B cell (primary cell): ENCODE data around the gene NRG4. TPM values are rescaled to one million over a fixed set of nuclear protein-coding genes. Genes with fewer than 3 reads are reported as not detected.
"Not testable (repeated sequence)": the region's sequence is repeated elsewhere in the genome, so short reads cannot be mapped to it uniquely, and the experiment has no call there.

Experiments
- ATAC-seq: fragments of 200-7000 bp; cut with Tn5 transposase; one replicate; pipeline ENCODE4 v1.10.0; 2021; ENCODE audit warnings: low read depth, mild to moderate bottlenecking, moderate number of reproducible peaks, moderate library complexity
- CTCF ChIA-PET: fragments of 350-600 bp; sonication (Branson Sonifier 250); formaldehyde crosslinking; loops from one replicate; lab custom pipeline; 2021; ENCODE audit warnings: antibody characterized with exemption, inconsistent platforms; lab: Charles Lee
- POLR2A ChIA-PET: fragments of 350-600 bp; sonication (Branson Sonifier 250); formaldehyde crosslinking; loops from one replicate; lab custom pipeline; 2021; ENCODE audit warnings: antibody characterized with exemption; lab: Charles Lee
- DNase-seq: peaks from one replicate; pipeline ENCODE4 v3.0.0; 2013
- H2AFZ ChIP-seq: 2 replicates; pipeline ENCODE4 v1.6.1; 2012; ENCODE audit warnings: mild to moderate bottlenecking, low read depth, low read length; ENCODE audit not compliant: insufficient read depth, poor library complexity, severe bottlenecking
- H3K27ac ChIP-seq, 2 donors: 1 replicate in 1 of 2; 2 replicates in 1 of 2; pipeline ENCODE4 v1.5.1; 2012 to 2013; ENCODE audit warnings: low read length in 2 of 2, mild to moderate bottlenecking in 2 of 2, moderate library complexity in 1 of 2
- H3K27me3 ChIP-seq, 4 experiments: fragments of 200-600 bp in 1 of 4; sonication (generic) in 1 of 4; replicated peaks in 1 of 4; 1 replicate in 2 of 4; 2 replicates in 2 of 4; pipeline versions ENCODE4 v1.6.1 to v1.7.0; 2013 to 2016; ENCODE audit warnings: low read length in 3 of 4, mild to moderate bottlenecking in 2 of 4, mixed read lengths in 1 of 4, moderate library complexity in 1 of 4; ENCODE audit not compliant: insufficient read depth in 4 of 4, control insufficient read depth in 3 of 4; ENCODE audit errors: control extremely low read depth in 1 of 4
- H3K36me3 ChIP-seq, 2 experiments: replicated peaks in 1 of 2; 1 replicate in 1 of 2; 2 replicates in 1 of 2; pipeline versions ENCODE4 v1.6.1 to v1.7.1; 2013; ENCODE audit warnings: low read length in 1 of 2; ENCODE audit not compliant: insufficient read depth in 2 of 2, control insufficient read depth in 1 of 2; ENCODE audit errors: control extremely low read depth in 1 of 2, extremely low read depth in 1 of 2
- H3K4me1 ChIP-seq, 2 donors: fragments of 200-600 bp in 1 of 2; sonication (generic) in 1 of 2; 1 replicate in 1 of 2; 2 replicates in 1 of 2; pipeline versions ENCODE4 v1.5.1 to v1.6.1; 2013 to 2017; ENCODE audit warnings: low read length in 2 of 2; ENCODE audit not compliant: control insufficient read depth in 2 of 2, insufficient read depth in 2 of 2
- H3K4me2 ChIP-seq: replicated peaks from 2 replicates; pipeline ENCODE3; 2012; ENCODE audit warnings: mild to moderate bottlenecking, low read depth, low read length; ENCODE audit not compliant: poor library complexity, severe bottlenecking
- H3K4me3 ChIP-seq, 5 experiments: fragments of 200-600 bp in 1 of 5; sonication (generic) in 1 of 5; 1 replicate in 3 of 5; 2 replicates in 2 of 5; pipeline versions ENCODE4 v1.5.1 to v1.7.0; 2011 to 2016; ENCODE audit warnings: low read length in 4 of 5, mild to moderate bottlenecking in 4 of 5, low read depth in 2 of 5, control low read depth in 1 of 5, moderate library complexity in 1 of 5; ENCODE audit not compliant: insufficient read depth in 1 of 5; ENCODE audit errors: control extremely low read depth in 1 of 5, extremely low read depth in 1 of 5
- H3K79me2 ChIP-seq: fragments of 200-600 bp; sonication (generic); one replicate; pipeline ENCODE4 v1.6.0; 2016; ENCODE audit warnings: low read length; ENCODE audit not compliant: control insufficient read depth, insufficient read depth
- H3K9ac ChIP-seq: fragments of 200-600 bp; sonication (generic); 2 replicates; pipeline ENCODE4 v1.6.1; 2017; ENCODE audit warnings: mild to moderate bottlenecking, low read length, moderate library complexity
- H3K9me3 ChIP-seq, 3 donors: one replicate each; pipeline versions ENCODE4 v1.6.1 to v1.7.1; 2013; ENCODE audit warnings: low read length in 2 of 3; ENCODE audit not compliant: control insufficient read depth in 2 of 3, insufficient read depth in 1 of 3; ENCODE audit errors: control extremely low read depth in 1 of 3
- H4K20me1 ChIP-seq: 2 replicates; pipeline ENCODE4 v1.6.0; 2012; ENCODE audit warnings: mild to moderate bottlenecking, low read length; ENCODE audit not compliant: insufficient read depth, control insufficient read depth, poor library complexity, severe bottlenecking
- H3K27ac Mint-ChIP-seq: one replicate; pipeline ENCODE4 v1.8.0; 2021; ENCODE audit warnings: mixed read lengths
- H3K27me3 Mint-ChIP-seq: one replicate; pipeline ENCODE4 v1.8.0; 2021; ENCODE audit warnings: mixed read lengths
- H3K4me1 Mint-ChIP-seq: one replicate; pipeline ENCODE4 v1.8.0; 2021; ENCODE audit warnings: mixed read lengths
- H3K4me3 Mint-ChIP-seq: one replicate; pipeline ENCODE4 v1.8.0; 2021; ENCODE audit warnings: mixed read lengths
- H3K9me3 Mint-ChIP-seq: one replicate; pipeline ENCODE4 v1.8.0; 2022; ENCODE audit warnings: mixed read lengths; ENCODE audit not compliant: insufficient read depth
- CTCF ChIP-seq: fragments of 200-600 bp; IDR thresholded peaks from one replicate; pipeline ENCODE4 v1.8.0; 2022; ENCODE audit warnings: antibody characterized with exemption, mild to moderate bottlenecking
- EZH2 ChIP-seq: IDR thresholded peaks from 2 replicates; pipeline ENCODE4 v1.6.1; 2012; ENCODE audit warnings: borderline replicate concordance, low read depth, mild to moderate bottlenecking, moderate library complexity, low read length; ENCODE audit not compliant: insufficient read depth, poor library complexity, severe bottlenecking
- WGBS: methylation state at CpG from one replicate; pipeline ENCODE4 v1.1.5; 2013; ENCODE audit warnings: missing lambda C conversion rate; ENCODE audit not compliant: insufficient coverage; 5-methylcytosine and 5-hydroxymethylcytosine counted together
- intact Hi-C: fragments of 100-400 bp; cut with micrococcal nuclease; formaldehyde crosslinking; loops from one replicate; pipeline ENCODE4 v1.10.0; 2022
- polyA plus RNA-seq: library from polyadenylated mRNA; depleted of rRNA; stranded (reverse); fragments of >200 nt; gene quantifications from 2 replicates; pipeline ENCODE4 v1.2.3, GENCODE V29; 2012
- total RNA-seq, 2 donors: library from RNA; stranded (reverse); fragments of 120-200 nt in 1 of 2; gene quantifications; 1 replicate in 1 of 2; 2 replicates in 1 of 2; pipeline versions ENCODE4 v1.2.3 to v1.2.4, GENCODE V29; 2013 to 2022

The NRG4 gene
- total and polyA plus RNA-seq, 2 donors (not counting 1 experiment from before 2014, with no cell fraction given): 0.37 TPM; not detected in 1

- WGBS: 92% methylated on average over 3 of the region's 4 CpGs
- H3K4me3 Mint-ChIP-seq: no peak overlapping the region
- no peak overlapping the region for H3K27ac Mint-ChIP-seq
- Histone ChIP-seq H3K4me3 (no peak overlapping the region), H3K9me3 (peaks cover 2 to 34% (median 17%) of the 10 kb centered on the region in 3 donors), H3K27me3 (peaks cover 0 to 7% (median 0%) of the 10 kb centered on the region in 4 experiments), H3K27ac (no peak overlapping the region), H3K4me2 (no peak overlapping the region), H3K9ac (no peak overlapping the region), H3K79me2 (no peaks in the 10 kb centered on the region), H3K36me3 (no peaks in the 10 kb centered on the region), H3K4me1 (no peaks in the 10 kb centered on the region), H4K20me1 (no peaks in the 10 kb centered on the region), H2AFZ (no peak overlapping the region)
- H3K4me1 Mint-ChIP-seq: no peaks in the 10 kb centered on the region
- POLR2A ChIA-PET: no interaction called here
- H3K9me3 Mint-ChIP-seq: peaks cover 9% of the 10 kb centered on the region
- CTCF ChIA-PET: interaction anchor here (0.6 kb wide), 1 partner anchor 126 kb away, joined by 3 read pairs; no protein-coding TSS in a partner anchor
- TF ChIP-seq CTCF: no peak
- TF ChIP-seq EZH2: no peak
- no peak for ATAC-seq
- intact Hi-C loops: no loop called here
- DNase-seq: peak; percentile 2
- H3K27me3 Mint-ChIP-seq: peaks cover 22% of the 10 kb centered on the region
Measured at GRCh38 chr15:76024021-76024768, 12.0 kb upstream of the NRG4 start.

- H2AFZ ChIP-seq, H3K9me3 ChIP-seq, H3K27ac Mint-ChIP-seq, H3K4me1 ChIP-seq, H3K9ac ChIP-seq, CTCF ChIA-PET, intact Hi-C loops, DNase-seq, H3K4me1 Mint-ChIP-seq, H3K79me2 ChIP-seq, H4K20me1 ChIP-seq, H3K27ac ChIP-seq, H3K4me3 ChIP-seq, H3K27me3 ChIP-seq, POLR2A ChIA-PET, ATAC-seq, H3K4me3 Mint-ChIP-seq, H3K4me2 ChIP-seq, H3K36me3 ChIP-seq: not testable (repeated sequence)
- Mint-ChIP-seq H3K9me3 (peaks cover 12% of the 10 kb centered on the region), H3K27me3 (peaks cover 40% of the 10 kb centered on the region)
- no CpG with 5 or more reads among the region's 4 CpGs for WGBS
Measured at GRCh38 chr15:76013470-76013869, 1.2 kb upstream of the NRG4 start.
